PC-3 (cell line): ENCODE data around the gene CEP170B. TPM values are rescaled to one million over a fixed set of nuclear protein-coding genes. Genes with fewer than 3 reads are reported as not detected.
"Not testable (repeated sequence)": the region's sequence is repeated elsewhere in the genome, so short reads cannot be mapped to it uniquely, and the experiment has no call there.

Source experiments
- ATAC-seq: fragments of 200-7000 bp; cut with Tn5 transposase; 2 replicates; pipeline ENCODE4 v1.9.1; 2020; ENCODE audit warnings: mild to moderate bottlenecking, moderate library complexity
- BruUV-seq: library from RNA; stranded (reverse); fragments of 400-500 nt; replicated peaks from 2 replicates; lab custom pipeline; 2021; lab: Mats Ljungman, UMichigan
- CTCF ChIA-PET: fragments of 300-600 bp; sonication (Branson Sonifier 250); formaldehyde crosslinking; loops from one replicate; lab custom pipeline; 2022; ENCODE audit warnings: antibody characterized with exemption; lab: Charles Lee
- POLR2A ChIA-PET: fragments of 300-600 bp; sonication (Branson Sonifier 250); formaldehyde crosslinking; loops from one replicate; lab custom pipeline; 2022; ENCODE audit warnings: antibody characterized with exemption; ENCODE audit not compliant: unreplicated experiment; lab: Charles Lee
- DNase-seq: peaks from one replicate; pipeline ENCODE4 v3.0.0-alpha.2; 2015
- H2AFZ ChIP-seq: fragments of 300-600 bp; sonication (generic); 2 replicates; pipeline ENCODE4 v1.6.0; 2016; ENCODE audit warnings: antibody characterized with exemption, low read length
- H3F3A ChIP-seq: fragments of 300-600 bp; sonication (generic); one replicate; pipeline ENCODE4 v1.6.0; 2017; ENCODE audit warnings: antibody characterized with exemption, low read length, control low read depth, mild to moderate bottlenecking; ENCODE audit not compliant: unreplicated experiment
- H3K27ac ChIP-seq: fragments of 300-600 bp; sonication (generic); 2 replicates; pipeline ENCODE4 v1.5.1; 2016; ENCODE audit warnings: mild to moderate bottlenecking, low read length
- H3K27me3 ChIP-seq: fragments of 300-600 bp; sonication (generic); 2 replicates; pipeline ENCODE4 v1.6.1; 2016; ENCODE audit warnings: low read length, mixed read lengths
- H3K36me3 ChIP-seq: fragments of 300-600 bp; sonication (generic); 2 replicates; pipeline ENCODE4 v1.6.1; 2016; ENCODE audit warnings: low read depth, mixed run types, low read length, mixed read lengths
- H3K4me1 ChIP-seq: fragments of 300-600 bp; sonication (generic); 2 replicates; pipeline ENCODE4 v1.5.1; 2016; ENCODE audit warnings: low read length; ENCODE audit not compliant: insufficient read depth
- H3K4me2 ChIP-seq: fragments of 300-600 bp; sonication (generic); 2 replicates; pipeline ENCODE4 v1.6.0; 2016; ENCODE audit warnings: low read length
- H3K4me3 ChIP-seq: fragments of 300-600 bp; sonication (generic); 2 replicates; pipeline ENCODE4 v1.5.1; 2016; ENCODE audit warnings: mild to moderate bottlenecking, low read length, mixed read lengths
- H3K79me2 ChIP-seq: fragments of 300-600 bp; sonication (generic); 2 replicates; pipeline ENCODE4 v1.6.1; 2017; ENCODE audit warnings: low read length, mixed read lengths
- H3K9ac ChIP-seq: fragments of 300-600 bp; sonication (generic); 2 replicates; pipeline ENCODE4 v1.6.0; 2016; ENCODE audit warnings: mild to moderate bottlenecking, low read length
- H3K9me2 ChIP-seq: fragments of 300-600 bp; sonication (generic); replicated peaks from 2 replicates; pipeline ENCODE4 v1.6.1; 2016; ENCODE audit warnings: mixed run types, low read length, mixed read lengths
- H3K9me3 ChIP-seq: fragments of 300-600 bp; sonication (generic); 2 replicates; pipeline ENCODE4 v1.6.1; 2016; ENCODE audit warnings: low read length, mixed read lengths
- H4K20me1 ChIP-seq: fragments of 300-600 bp; sonication (generic); 2 replicates; pipeline ENCODE4 v1.6.1; 2016; ENCODE audit warnings: low read length, mixed read lengths
- EZH2 ChIP-seq: fragments of 300-600 bp; sonication (generic); IDR thresholded peaks from one replicate; pipeline ENCODE4 v1.6.1; 2017; ENCODE audit warnings: antibody characterized with exemption, mild to moderate bottlenecking, low read length; ENCODE audit not compliant: unreplicated experiment
- EZH2phosphoT487 ChIP-seq: fragments of 300-600 bp; sonication (generic); IDR thresholded peaks from 2 replicates; pipeline ENCODE4 v1.6.1; 2018; ENCODE audit warnings: mild to moderate bottlenecking, antibody characterized with exemption, low read length, borderline replicate concordance
- intact Hi-C: fragments of 100-400 bp; cut with micrococcal nuclease; formaldehyde crosslinking; loops from 2 replicates; pipeline ENCODE4 v1.9.0; 2023
- total RNA-seq: library from RNA; depleted of rRNA; stranded (reverse); fragments of >200 nt; gene quantifications from 2 replicates; pipeline ENCODE4 v1.2.3, GENCODE V29; 2014
- TF ChIP-seq, protein P1 (sequence below): fragments of 300-600 bp; sonication (generic); conservative IDR thresholded peaks from 2 replicates; pipeline ENCODE4 v1.5.1; 2017; ENCODE audit warnings: antibody characterized with exemption, low read depth, mild to moderate bottlenecking, low read length

Gene CEP170B
- total RNA-seq, 1 experiment from 2014 or later: 33.2 TPM

DNA sequence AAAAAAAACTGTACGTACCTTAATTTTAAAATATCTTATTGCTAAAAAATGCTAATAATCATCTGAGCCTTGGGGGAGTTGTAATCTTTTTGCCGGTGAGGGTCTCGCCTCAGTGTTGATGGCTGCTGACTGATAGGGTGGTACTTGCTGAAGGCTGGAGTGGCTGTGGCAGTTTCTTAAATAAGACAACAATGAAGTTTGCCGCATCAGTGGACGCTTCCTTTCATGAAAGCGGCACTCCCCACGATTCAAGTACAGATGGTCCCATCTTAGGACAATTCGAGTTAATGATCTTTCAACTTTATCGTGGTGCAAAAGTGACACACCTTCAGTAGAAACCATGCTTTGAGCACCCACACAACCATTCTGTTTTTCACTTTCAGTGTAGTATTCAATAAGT is 52.0 kb downstream of the CEP170B start:
- no peak overlapping the region for H3K9ac ChIP-seq
- TF ChIP-seq, protein P1, sequence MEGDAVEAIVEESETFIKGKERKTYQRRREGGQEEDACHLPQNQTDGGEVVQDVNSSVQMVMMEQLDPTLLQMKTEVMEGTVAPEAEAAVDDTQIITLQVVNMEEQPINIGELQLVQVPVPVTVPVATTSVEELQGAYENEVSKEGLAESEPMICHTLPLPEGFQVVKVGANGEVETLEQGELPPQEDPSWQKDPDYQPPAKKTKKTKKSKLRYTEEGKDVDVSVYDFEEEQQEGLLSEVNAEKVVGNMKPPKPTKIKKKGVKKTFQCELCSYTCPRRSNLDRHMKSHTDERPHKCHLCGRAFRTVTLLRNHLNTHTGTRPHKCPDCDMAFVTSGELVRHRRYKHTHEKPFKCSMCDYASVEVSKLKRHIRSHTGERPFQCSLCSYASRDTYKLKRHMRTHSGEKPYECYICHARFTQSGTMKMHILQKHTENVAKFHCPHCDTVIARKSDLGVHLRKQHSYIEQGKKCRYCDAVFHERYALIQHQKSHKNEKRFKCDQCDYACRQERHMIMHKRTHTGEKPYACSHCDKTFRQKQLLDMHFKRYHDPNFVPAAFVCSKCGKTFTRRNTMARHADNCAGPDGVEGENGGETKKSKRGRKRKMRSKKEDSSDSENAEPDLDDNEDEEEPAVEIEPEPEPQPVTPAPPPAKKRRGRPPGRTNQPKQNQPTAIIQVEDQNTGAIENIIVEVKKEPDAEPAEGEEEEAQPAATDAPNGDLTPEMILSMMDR: no peak
- TF ChIP-seq EZH2phosphoT487 (no peak), EZH2 (no peak)
- ChIA-PET CTCF (no interaction called here), POLR2A (no interaction called here)
- no peaks in the 10 kb centered on the region for H3K27me3 ChIP-seq
- H3F3A ChIP-seq: no peaks in the 10 kb centered on the region
- H3K36me3 ChIP-seq: no peaks in the 10 kb centered on the region
- H2AFZ ChIP-seq: no peak overlapping the region
- no peaks in the 10 kb centered on the region for H3K9me3 ChIP-seq
- no peaks in the 10 kb centered on the region for H3K9me2 ChIP-seq
- intact Hi-C loops: no loop called here
- H3K27ac ChIP-seq: no peak overlapping the region
- H3K4me2 ChIP-seq: no peak overlapping the region
- no peak for ATAC-seq
- no peak for DNase-seq
- H4K20me1 ChIP-seq: no peaks in the 10 kb centered on the region
- no TSS peak for BruUV-seq
- no peak overlapping the region for H3K4me3 ChIP-seq
- H3K4me1 ChIP-seq: no peaks in the 10 kb centered on the region
- no peaks in the 10 kb centered on the region for H3K79me2 ChIP-seq

- no peaks in the 10 kb centered on the region for H3K36me3 ChIP-seq
- no peaks in the 10 kb centered on the region for H4K20me1 ChIP-seq
- no peak overlapping the region for H3K27ac ChIP-seq
- no peaks in the 10 kb centered on the region for H3K9me3 ChIP-seq
- no peaks in the 10 kb centered on the region for H3K4me1 ChIP-seq
- H3F3A ChIP-seq: no peaks in the 10 kb centered on the region
- no peak overlapping the region for H2AFZ ChIP-seq
- H3K9ac ChIP-seq: no peak overlapping the region
- TF ChIP-seq, protein P1: no peak
- no peak for TF ChIP-seq EZH2
- no peak for TF ChIP-seq EZH2phosphoT487
- CTCF ChIA-PET: no interaction called here
- DNase-seq (no peak), ATAC-seq (no peak)
- H3K4me3 ChIP-seq: no peak overlapping the region
- no peak overlapping the region for H3K4me2 ChIP-seq
- H3K27me3 ChIP-seq: no peaks in the 10 kb centered on the region
- no TSS peak for BruUV-seq
- intact Hi-C loops: no loop called here
- POLR2A ChIA-PET: no interaction called here
- H3K79me2 ChIP-seq: no peaks in the 10 kb centered on the region
- no peaks in the 10 kb centered on the region for H3K9me2 ChIP-seq
Measured at GRCh38 chr14:104917993-104918392, 52.9 kb downstream of the CEP170B start.

DNA sequence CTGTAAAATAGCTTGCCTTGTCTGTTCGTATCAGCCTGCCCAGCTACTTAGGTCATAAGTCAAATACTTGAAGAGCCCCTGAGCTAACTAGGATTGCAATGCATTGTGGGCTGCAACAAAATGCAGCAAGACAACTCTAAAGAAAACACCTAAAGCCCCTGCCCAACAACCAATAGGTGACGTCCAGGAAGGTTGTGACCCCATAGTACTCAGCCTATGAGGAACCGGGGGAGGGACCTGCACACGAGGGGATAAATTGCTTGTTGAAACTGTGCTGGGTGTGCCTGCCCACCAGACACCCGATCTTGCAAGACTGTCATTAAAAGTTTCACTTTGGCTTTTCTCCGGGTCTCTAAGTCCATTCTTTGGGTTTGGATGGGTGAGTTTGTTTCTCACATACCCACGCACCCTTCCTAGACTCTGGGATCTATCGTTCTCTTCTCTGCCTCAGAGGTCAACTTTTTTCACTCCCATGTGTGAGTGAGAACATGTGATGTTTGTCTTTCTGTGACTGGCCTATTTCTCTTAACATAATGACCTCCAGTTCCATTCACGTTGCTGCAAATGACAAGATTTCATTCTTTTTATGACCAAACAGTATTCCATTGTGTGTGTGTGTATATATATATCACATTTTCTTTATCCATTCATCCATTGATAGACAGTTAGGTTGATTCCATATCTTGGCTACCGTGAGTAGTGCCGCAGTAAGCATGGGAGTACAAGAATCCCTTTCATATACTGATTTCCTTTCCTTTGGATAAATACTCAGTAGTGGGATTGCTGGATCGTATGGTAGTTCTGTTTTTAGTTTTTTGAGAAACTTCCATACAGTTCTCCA is 54.3 kb downstream of the CEP170B start:
- H3K79me2 ChIP-seq, H4K20me1 ChIP-seq, H3K27me3 ChIP-seq, H3K9ac ChIP-seq, H3K9me2 ChIP-seq, ATAC-seq, H3K27ac ChIP-seq, DNase-seq, H2AFZ ChIP-seq, H3K4me3 ChIP-seq, H3F3A ChIP-seq, H3K9me3 ChIP-seq, H3K4me2 ChIP-seq, intact Hi-C loops, H3K4me1 ChIP-seq, POLR2A ChIA-PET, BruUV-seq, H3K36me3 ChIP-seq, CTCF ChIA-PET: not testable (repeated sequence)
